ENCODE measurements around the gene SCAMP3.

DNA sequence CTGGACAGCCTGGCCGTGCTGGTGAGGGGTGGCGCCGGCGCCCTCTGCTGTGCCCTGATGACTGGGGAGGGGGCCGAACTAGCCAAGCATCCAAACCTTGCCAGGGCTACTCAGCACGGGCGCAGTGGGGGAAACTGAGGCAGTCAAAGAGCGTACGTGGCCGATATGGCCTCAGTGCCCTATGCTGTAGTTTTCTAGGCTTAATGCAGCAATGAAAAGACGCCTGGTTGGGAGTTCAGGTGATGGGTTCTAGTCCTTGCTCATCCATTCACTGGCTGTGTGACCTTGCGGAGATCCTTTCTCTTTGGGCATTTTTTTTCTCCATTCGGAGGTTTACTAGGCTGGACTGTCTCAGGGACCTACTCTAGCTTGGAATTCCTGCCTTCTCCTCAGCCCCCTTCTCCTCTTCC lies 52.8 kb downstream of the SCAMP3 start:
- TF ChIP-seq POLR2AphosphoS5 (IDR thresholded peaks at IDR 0.05) = no peak
- TF ChIP-seq, protein P1, sequence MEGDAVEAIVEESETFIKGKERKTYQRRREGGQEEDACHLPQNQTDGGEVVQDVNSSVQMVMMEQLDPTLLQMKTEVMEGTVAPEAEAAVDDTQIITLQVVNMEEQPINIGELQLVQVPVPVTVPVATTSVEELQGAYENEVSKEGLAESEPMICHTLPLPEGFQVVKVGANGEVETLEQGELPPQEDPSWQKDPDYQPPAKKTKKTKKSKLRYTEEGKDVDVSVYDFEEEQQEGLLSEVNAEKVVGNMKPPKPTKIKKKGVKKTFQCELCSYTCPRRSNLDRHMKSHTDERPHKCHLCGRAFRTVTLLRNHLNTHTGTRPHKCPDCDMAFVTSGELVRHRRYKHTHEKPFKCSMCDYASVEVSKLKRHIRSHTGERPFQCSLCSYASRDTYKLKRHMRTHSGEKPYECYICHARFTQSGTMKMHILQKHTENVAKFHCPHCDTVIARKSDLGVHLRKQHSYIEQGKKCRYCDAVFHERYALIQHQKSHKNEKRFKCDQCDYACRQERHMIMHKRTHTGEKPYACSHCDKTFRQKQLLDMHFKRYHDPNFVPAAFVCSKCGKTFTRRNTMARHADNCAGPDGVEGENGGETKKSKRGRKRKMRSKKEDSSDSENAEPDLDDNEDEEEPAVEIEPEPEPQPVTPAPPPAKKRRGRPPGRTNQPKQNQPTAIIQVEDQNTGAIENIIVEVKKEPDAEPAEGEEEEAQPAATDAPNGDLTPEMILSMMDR (IDR thresholded peaks at IDR 0.05) = no peak
- TF ChIP-seq POLR2A (IDR thresholded peaks at IDR 0.05) = no peak
- TF ChIP-seq EP300 (IDR thresholded peaks at IDR 0.05) = no peak

Data from stomach (tissue), 4 donors.